ENCODE data around the gene AURKAIP1. TPM values are rescaled to one million over a fixed set of nuclear protein-coding genes. Genes with fewer than 3 reads are reported as not detected.

The AURKAIP1 gene
- total and polyA plus RNA-seq, 2 of the 13 experiments (the other 11 are each of a cell fraction or from before 2014, with no cell fraction given), result 69.5 to 175 TPM

DNA sequence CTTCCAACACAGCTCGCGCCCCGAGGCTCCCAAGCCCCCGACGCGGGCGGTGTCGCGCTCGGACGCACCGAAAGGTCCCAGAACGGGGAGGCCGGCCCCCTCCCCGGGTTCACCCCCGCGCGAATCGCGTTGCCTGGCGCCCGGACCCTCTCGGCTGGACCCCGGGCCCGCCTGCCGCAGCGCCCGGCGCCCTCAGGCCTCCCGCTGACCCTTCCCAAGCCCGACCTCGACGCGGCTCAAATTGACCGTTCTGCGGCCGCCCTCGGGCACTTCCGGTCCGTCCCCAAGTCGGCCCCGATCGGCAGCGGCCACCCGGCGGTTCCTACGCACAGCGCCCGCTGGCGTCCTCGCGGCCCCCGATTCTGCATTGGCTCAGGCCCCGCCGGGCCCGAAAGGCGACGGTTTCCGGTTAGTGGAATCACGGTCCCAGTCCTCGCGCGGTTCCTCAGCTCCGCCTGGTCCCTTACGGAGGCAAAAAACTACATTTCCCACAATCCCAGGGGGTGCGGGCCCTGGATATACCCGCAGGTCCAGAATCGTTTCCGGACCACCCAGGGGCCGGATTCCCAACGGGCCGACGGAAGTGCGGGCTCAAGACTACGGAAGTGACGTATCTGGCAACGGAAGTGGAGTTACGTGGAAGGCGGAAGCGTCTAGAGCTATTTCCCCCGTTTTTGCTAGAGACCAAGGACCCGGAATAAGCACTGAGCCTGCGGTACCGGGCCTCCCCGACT, at the start of gene AURKAIP1 (continued):
- no peak for TF ChIP-seq NCOA5 (CRISPR knock-in tag; IDR thresholded peaks at IDR 0.05)
- TF ChIP-seq, protein P1, sequence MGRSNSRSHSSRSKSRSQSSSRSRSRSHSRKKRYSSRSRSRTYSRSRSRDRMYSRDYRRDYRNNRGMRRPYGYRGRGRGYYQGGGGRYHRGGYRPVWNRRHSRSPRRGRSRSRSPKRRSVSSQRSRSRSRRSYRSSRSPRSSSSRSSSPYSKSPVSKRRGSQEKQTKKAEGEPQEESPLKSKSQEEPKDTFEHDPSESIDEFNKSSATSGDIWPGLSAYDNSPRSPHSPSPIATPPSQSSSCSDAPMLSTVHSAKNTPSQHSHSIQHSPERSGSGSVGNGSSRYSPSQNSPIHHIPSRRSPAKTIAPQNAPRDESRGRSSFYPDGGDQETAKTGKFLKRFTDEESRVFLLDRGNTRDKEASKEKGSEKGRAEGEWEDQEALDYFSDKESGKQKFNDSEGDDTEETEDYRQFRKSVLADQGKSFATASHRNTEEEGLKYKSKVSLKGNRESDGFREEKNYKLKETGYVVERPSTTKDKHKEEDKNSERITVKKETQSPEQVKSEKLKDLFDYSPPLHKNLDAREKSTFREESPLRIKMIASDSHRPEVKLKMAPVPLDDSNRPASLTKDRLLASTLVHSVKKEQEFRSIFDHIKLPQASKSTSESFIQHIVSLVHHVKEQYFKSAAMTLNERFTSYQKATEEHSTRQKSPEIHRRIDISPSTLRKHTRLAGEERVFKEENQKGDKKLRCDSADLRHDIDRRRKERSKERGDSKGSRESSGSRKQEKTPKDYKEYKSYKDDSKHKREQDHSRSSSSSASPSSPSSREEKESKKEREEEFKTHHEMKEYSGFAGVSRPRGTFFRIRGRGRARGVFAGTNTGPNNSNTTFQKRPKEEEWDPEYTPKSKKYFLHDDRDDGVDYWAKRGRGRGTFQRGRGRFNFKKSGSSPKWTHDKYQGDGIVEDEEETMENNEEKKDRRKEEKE (IDR thresholded peaks at IDR 0.05), result no peak
- TF ChIP-seq, protein P2, sequence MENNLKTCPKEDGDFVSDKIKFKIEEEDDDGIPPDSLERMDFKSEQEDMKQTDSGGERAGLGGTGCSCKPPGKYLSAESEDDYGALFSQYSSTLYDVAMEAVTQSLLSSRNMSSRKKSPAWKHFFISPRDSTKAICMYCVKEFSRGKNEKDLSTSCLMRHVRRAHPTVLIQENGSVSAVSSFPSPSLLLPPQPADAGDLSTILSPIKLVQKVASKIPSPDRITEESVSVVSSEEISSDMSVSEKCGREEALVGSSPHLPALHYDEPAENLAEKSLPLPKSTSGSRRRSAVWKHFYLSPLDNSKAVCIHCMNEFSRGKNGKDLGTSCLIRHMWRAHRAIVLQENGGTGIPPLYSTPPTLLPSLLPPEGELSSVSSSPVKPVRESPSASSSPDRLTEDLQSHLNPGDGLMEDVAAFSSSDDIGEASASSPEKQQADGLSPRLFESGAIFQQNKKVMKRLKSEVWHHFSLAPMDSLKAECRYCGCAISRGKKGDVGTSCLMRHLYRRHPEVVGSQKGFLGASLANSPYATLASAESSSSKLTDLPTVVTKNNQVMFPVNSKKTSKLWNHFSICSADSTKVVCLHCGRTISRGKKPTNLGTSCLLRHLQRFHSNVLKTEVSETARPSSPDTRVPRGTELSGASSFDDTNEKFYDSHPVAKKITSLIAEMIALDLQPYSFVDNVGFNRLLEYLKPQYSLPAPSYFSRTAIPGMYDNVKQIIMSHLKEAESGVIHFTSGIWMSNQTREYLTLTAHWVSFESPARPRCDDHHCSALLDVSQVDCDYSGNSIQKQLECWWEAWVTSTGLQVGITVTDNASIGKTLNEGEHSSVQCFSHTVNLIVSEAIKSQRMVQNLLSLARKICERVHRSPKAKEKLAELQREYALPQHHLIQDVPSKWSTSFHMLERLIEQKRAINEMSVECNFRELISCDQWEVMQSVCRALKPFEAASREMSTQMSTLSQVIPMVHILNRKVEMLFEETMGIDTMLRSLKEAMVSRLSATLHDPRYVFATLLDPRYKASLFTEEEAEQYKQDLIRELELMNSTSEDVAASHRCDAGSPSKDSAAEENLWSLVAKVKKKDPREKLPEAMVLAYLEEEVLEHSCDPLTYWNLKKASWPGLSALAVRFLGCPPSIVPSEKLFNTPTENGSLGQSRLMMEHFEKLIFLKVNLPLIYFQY (CRISPR knock-in tag; IDR thresholded peaks at IDR 0.05; ENCODE audit: borderline replicate concordance), result peak; percentile 72
- TF ChIP-seq SKI (IDR thresholded peaks at IDR 0.05; ENCODE audit: partially characterized antibody), result peak; percentile 13
- peak; percentile 87; the same call in 1 of the 2 replicates for TF ChIP-seq KDM5B (CRISPR knock-in tag; IDR thresholded peaks at IDR 0.05; ENCODE audit: borderline replicate concordance)
- TF ChIP-seq ONECUT2 (CRISPR knock-in tag; IDR thresholded peaks at IDR 0.05), result no peak
- TF ChIP-seq, protein P3, sequence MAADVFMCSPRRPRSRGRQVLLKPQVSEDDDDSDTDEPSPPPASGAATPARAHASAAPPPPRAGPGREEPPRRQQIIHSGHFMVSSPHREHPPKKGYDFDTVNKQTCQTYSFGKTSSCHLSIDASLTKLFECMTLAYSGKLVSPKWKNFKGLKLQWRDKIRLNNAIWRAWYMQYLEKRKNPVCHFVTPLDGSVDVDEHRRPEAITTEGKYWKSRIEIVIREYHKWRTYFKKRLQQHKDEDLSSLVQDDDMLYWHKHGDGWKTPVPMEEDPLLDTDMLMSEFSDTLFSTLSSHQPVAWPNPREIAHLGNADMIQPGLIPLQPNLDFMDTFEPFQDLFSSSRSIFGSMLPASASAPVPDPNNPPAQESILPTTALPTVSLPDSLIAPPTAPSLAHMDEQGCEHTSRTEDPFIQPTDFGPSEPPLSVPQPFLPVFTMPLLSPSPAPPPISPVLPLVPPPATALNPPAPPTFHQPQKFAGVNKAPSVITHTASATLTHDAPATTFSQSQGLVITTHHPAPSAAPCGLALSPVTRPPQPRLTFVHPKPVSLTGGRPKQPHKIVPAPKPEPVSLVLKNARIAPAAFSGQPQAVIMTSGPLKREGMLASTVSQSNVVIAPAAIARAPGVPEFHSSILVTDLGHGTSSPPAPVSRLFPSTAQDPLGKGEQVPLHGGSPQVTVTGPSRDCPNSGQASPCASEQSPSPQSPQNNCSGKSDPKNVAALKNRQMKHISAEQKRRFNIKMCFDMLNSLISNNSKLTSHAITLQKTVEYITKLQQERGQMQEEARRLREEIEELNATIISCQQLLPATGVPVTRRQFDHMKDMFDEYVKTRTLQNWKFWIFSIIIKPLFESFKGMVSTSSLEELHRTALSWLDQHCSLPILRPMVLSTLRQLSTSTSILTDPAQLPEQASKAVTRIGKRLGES (CRISPR knock-in tag; IDR thresholded peaks at IDR 0.05; ENCODE audit: borderline replicate concordance), result no peak
- TF ChIP-seq, protein P4, sequence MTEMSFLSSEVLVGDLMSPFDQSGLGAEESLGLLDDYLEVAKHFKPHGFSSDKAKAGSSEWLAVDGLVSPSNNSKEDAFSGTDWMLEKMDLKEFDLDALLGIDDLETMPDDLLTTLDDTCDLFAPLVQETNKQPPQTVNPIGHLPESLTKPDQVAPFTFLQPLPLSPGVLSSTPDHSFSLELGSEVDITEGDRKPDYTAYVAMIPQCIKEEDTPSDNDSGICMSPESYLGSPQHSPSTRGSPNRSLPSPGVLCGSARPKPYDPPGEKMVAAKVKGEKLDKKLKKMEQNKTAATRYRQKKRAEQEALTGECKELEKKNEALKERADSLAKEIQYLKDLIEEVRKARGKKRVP (CRISPR knock-in tag; IDR thresholded peaks at IDR 0.05), result peak in 1 of 2 experiments; percentile 81; a peak in 1 of 4 replicates
- no peak; the same call in 1 of the 2 replicates for TF ChIP-seq SP140L (CRISPR knock-in tag; IDR thresholded peaks at IDR 0.05; ENCODE audit: borderline replicate concordance)
- TF ChIP-seq ZNF350 (CRISPR knock-in tag; IDR thresholded peaks at IDR 0.05; ENCODE audit: borderline replicate concordance, low read depth), result peak; percentile 99
- TF ChIP-seq ZNF264 (CRISPR knock-in tag; IDR thresholded peaks at IDR 0.05), result peak; percentile 87
- peak; percentile 89; the same call in 1 of the 2 replicates for TF ChIP-seq ZNF550 (CRISPR knock-in tag; IDR thresholded peaks at IDR 0.05; ENCODE audit: borderline replicate concordance)
- peak; percentile 93 for TF ChIP-seq ZNF598 (CRISPR knock-in tag; IDR thresholded peaks at IDR 0.05; ENCODE audit: borderline replicate concordance)
- no peak for TF ChIP-seq IKZF4 (CRISPR knock-in tag; IDR thresholded peaks at IDR 0.05; ENCODE audit: borderline replicate concordance, low read depth, not compliant biosample characterization)
- TF ChIP-seq SOX6 (IDR thresholded peaks at IDR 0.05), result no peak
- TF ChIP-seq SOX6 (CRISPR knock-in tag; IDR thresholded peaks at IDR 0.05), result peak; percentile 71
- TF ChIP-seq ZNF674 (CRISPR knock-in tag; IDR thresholded peaks at IDR 0.05; ENCODE audit: low read depth), result peak; percentile 80; the same call in 1 of the 2 replicates
- TF ChIP-seq SRSF1 (optimal IDR thresholded peaks at IDR 0.05; ENCODE audit: low read depth, low read length), result peak; percentile 87
